NCI-H187 treated with DMSO at 0.1 percent for 48 hours (cell line): Measurements from ENCODE around the gene MSANTD4.
"Not testable (repeated sequence)": the region's sequence is repeated elsewhere in the genome, so short reads cannot be mapped to it uniquely, and the experiment has no call there.

Experiments
- DNase-seq: peaks from one replicate; lab custom pipeline; 2025; lab: John Stamatoyannopoulos, UW

Gene MSANTD4

DNA sequence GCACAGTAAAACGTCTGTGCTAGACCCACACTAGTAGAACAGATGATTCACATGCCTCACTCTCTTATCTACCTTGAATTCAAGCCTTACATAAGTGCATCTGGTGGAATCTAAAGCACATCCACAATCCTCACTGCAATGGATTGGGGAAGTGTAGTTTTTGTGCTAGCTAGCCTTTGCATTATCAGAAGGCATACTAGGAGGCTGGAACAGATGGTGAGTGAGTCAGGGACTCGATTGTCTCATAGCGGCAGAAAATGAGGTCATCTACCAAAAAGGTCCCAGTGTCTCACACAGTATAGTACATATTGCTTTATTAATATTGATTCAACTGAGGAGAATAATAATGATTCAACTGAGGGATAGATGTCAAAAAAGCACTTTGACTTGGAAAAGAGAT is 9.3 kb downstream of the MSANTD4 start:
- DNase-seq, result no peak

GRCh38 chr11:106011481-106011880 is 10.6 kb downstream of the MSANTD4 start:
- DNase-seq, result no peak

GRCh38 chr11:106003094-106003493 is 18.9 kb downstream of the MSANTD4 start:
- not testable (repeated sequence) for DNase-seq

GRCh38 chr11:106001304-106002012 is 20.6 kb downstream of the MSANTD4 start:
- DNase-seq, result no peak

GRCh38 chr11:105991888-105992287 is 30.2 kb downstream of the MSANTD4 start:
- no peak for DNase-seq

DNA sequence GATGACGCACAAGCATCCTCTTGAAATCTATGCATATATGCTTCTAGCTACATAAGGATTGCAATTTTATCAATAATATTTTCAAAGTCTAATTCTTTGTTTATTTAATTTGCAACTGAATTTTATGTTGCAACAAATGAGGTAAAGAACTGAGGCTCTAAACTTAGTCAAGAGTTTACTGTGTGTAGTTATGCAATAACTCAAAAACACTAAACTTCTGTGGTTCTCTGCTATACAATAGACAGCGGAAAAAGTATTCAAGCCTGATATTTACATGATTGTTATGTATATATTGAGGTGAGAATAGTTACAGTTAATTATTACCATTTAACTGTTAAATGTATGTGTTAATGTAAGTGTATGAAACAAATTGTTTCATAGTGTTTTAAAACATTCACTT is 32.9 kb downstream of the MSANTD4 start:
- DNase-seq, result no peak

GRCh38 chr11:105988197-105988596 is 33.8 kb downstream of the MSANTD4 start:
- DNase-seq, result no peak

GRCh38 chr11:105986554-105986953 is 35.5 kb downstream of the MSANTD4 start:
- DNase-seq, result no peak

DNA sequence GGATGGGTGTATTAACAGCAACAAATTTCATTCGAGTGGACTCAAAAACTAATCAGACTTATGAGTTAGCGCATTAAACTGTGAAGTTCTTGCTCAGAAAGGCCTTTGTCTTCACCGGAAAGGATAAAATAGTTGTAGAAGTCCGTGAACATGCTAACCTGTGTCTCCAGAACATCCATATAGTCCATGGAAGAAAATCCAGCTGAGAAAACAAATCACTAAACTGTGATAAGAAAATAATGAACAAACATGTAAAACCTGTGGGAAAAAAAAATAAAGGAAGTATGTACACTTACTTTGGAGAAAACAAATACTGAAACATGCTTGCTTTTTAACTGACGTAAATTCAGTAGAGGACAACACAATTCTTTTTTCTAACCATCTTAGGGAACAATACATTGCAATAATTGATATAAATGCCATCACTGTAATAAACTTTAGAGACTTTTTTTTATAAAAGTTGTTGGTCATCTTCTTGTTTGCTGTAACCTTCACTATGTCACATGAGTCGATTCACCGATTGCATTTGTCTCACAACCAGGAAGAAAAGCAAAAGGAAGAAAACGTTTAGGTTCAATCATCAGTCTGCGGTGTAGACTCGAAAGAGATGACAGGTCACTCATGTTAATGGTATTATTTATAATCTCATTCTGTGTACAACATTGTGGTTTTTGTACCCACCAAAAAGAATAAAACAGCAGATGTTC is 41.9 kb downstream of the MSANTD4 start:
- DNase-seq, result no peak

- DNase-seq, result no peak
Measured at GRCh38 chr11:105975128-105975527, 46.9 kb downstream of the MSANTD4 start.

DNA sequence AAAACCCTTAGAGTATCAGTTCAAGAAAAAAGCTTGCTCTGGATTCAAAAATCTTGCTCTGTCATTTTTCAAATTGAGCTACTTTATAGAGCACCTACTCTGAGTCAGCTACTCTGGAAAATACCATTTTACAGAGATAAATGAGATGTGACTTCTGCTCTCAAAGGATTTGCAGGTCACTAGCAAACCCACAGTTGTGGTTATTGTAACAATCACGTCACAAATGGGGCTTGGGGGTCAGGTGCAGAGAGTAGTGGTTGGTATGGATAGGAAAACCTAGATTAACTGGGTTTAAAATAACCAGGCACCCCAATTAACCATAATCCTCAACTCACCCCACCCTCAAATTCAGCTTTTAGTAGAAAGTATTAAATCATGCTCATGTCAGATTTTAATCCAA is 52.3 kb downstream of the MSANTD4 start:
- DNase-seq, result no peak

DNA sequence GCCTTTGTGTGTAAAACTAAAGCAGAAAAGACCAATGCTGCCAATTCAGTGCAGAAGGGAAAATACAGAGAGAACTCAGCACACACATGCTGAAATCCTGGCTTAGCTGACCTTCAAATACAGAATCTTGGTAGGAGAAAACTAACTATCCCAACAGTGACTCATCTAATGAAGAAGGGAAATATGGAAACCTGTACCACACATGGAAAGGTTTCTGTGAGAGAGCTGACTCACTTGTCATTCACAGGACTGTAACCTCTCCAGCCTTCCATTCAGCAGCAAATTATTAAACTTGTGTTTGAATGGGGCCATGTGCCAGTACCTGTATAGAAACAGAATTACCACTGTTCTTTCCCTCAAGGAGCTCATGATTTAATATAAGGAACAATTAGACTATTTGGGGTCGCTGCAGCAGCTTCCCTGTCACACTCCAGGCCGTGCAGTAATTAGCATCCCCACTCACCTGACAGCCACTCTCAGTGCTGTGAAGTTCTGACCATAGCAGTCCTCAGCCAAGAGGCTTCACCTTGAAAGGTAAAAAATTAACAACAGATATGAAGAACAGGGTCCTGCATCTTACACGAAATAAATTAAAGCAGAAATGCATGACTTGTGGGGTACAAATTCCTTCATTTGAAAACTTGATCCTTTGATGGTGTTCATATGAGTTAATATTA is 53.9 kb downstream of the MSANTD4 start:
- DNase-seq, result no peak

GRCh38 chr11:105960252-105961245 is 61.5 kb downstream of the MSANTD4 start:
- DNase-seq, result peak; percentile 10
